K562 treated with DMSO at 1 percent for 12 hours (cell line): ENCODE data around the gene RGS4. TPM values are rescaled to one million over a fixed set of nuclear protein-coding genes. Genes with fewer than 3 reads are reported as not detected.

Source experiments
- total RNA-seq: library from RNA; unstranded; fragments of 300-600 nt; gene quantifications from 2 replicates; pipeline ENCODE4 v1.2.3, GENCODE V29; 2022; ENCODE audit not compliant: insufficient read depth

RGS4 gene
- not detected in 2 replicates for total RNA-seq

GRCh38 chr1:163069142-163069541, at the start of gene RGS4:
Gene RGS4, plus strand, starts transcription at chr1:163069361. Its CDS starts 124 bp downstream, at chr1:163069485.

Other genes with a start within 250 kb of the RGS4 start
- not detected in 2 replicates for gene CCDC190, start 208.2 kb upstream of the RGS4 start, total RNA-seq
- gene RGS5, start 133.6 kb downstream of the RGS4 start, total RNA-seq: 0.40 and 0.58 TPM in 2 replicates